WTC11 (cell line): ENCODE results near the gene RRP1. TPM values are rescaled to one million over a fixed set of nuclear protein-coding genes. Genes with fewer than 3 reads are reported as not detected.

Experiments
- ATAC-seq: fragments of 200-7000 bp; cut with Tn5 transposase; 2 replicates; pipeline ENCODE4 v1.10.0; 2021; ENCODE audit warnings: mild to moderate bottlenecking, moderate library complexity
- CTCF ChIA-PET: fragments of 300-600 bp; sonication (Branson Sonifier 250); formaldehyde crosslinking; loops from one replicate; lab custom pipeline; 2021; ENCODE audit warnings: antibody characterized with exemption; lab: Charles Lee
- POLR2A ChIA-PET: fragments of 350-600 bp; sonication (Branson Sonifier 250); formaldehyde crosslinking; loops from one replicate; lab custom pipeline; 2021; ENCODE audit warnings: antibody characterized with exemption; lab: Charles Lee
- DNase-seq: peaks from one replicate; pipeline ENCODE4 v3.0.0; 2021; ENCODE audit warnings: low spot score
- H3K27ac Mint-ChIP-seq: 2 replicates; pipeline ENCODE4 v1.8.0; 2021; ENCODE audit warnings: mixed read lengths
- H3K27me3 Mint-ChIP-seq: 2 replicates; pipeline ENCODE4 v1.8.0; 2021; ENCODE audit warnings: low read depth, mild to moderate bottlenecking, moderate library complexity, mixed read lengths
- H3K36me3 Mint-ChIP-seq: 2 replicates; pipeline ENCODE4 v1.8.0; 2021; ENCODE audit warnings: mixed read lengths
- H3K4me1 Mint-ChIP-seq: 2 replicates; pipeline ENCODE4 v1.8.0; 2022; ENCODE audit warnings: mixed read lengths
- H3K4me3 Mint-ChIP-seq: 2 replicates; pipeline ENCODE4 v1.8.0; 2021; ENCODE audit warnings: mild to moderate bottlenecking, moderate library complexity, mixed read lengths
- H3K9me3 Mint-ChIP-seq: 2 replicates; pipeline ENCODE4 v1.8.0; 2021; ENCODE audit warnings: mixed read lengths
- ATF1 ChIP-seq: sonication (generic); formaldehyde crosslinking; IDR thresholded peaks from 2 replicates; pipeline ENCODE4 v1.8.1; 2023; ENCODE audit warnings: mild to moderate bottlenecking, moderate library complexity, missing genetic modification reagents
- CREM ChIP-seq: sonication (generic); formaldehyde crosslinking; IDR thresholded peaks from 2 replicates; pipeline ENCODE4 v1.8.1; 2022; ENCODE audit warnings: mild to moderate bottlenecking, missing genetic modification reagents, moderate library complexity
- ETV6 ChIP-seq: sonication (generic); formaldehyde crosslinking; IDR thresholded peaks from 2 replicates; pipeline ENCODE4 v1.8.1; 2022; ENCODE audit warnings: mild to moderate bottlenecking, missing genetic modification reagents
- GABPB1 ChIP-seq: sonication (generic); formaldehyde crosslinking; IDR thresholded peaks from 2 replicates; pipeline ENCODE4 v1.8.1; 2023; ENCODE audit warnings: mild to moderate bottlenecking, missing genetic modification reagents
- GRHL2 ChIP-seq: fragments of 250-450 bp; sonication (Bioruptor Pico); IDR thresholded peaks from 2 replicates; pipeline ENCODE4 v1.8.0; 2022; ENCODE audit warnings: mild to moderate bottlenecking, moderate library complexity; ENCODE audit not compliant: insufficient replicate concordance, severe bottlenecking
- GTF2I ChIP-seq: fragments of 250-450 bp; sonication (Bioruptor Pico); conservative IDR thresholded peaks from 2 replicates; pipeline ENCODE4 v1.4.0; 2021; ENCODE audit warnings: mild to moderate bottlenecking
- NFYB ChIP-seq: sonication (generic); formaldehyde crosslinking; conservative IDR thresholded peaks from 2 replicates; pipeline ENCODE4 v1.8.0; 2022; ENCODE audit warnings: low read depth, missing genetic modification reagents
- NR3C1 ChIP-seq: sonication (generic); formaldehyde crosslinking; conservative IDR thresholded peaks from 2 replicates; pipeline ENCODE4 v1.8.1; 2023; ENCODE audit warnings: low read depth, mild to moderate bottlenecking, missing genetic modification reagents
- RELA ChIP-seq: sonication (generic); formaldehyde crosslinking; IDR thresholded peaks from 2 replicates; pipeline ENCODE4 v1.8.1; 2022; ENCODE audit warnings: missing genetic modification reagents, mild to moderate bottlenecking, borderline replicate concordance
- SP1 ChIP-seq: sonication (generic); formaldehyde crosslinking; conservative IDR thresholded peaks from 2 replicates; pipeline ENCODE4 v1.8.1; 2022; ENCODE audit warnings: missing genetic modification reagents
- TEAD4 ChIP-seq: sonication (generic); formaldehyde crosslinking; IDR thresholded peaks from 2 replicates; pipeline ENCODE4 v1.8.0; 2022; ENCODE audit warnings: mild to moderate bottlenecking, missing genetic modification reagents
- ZBTB21 ChIP-seq: sonication (generic); formaldehyde crosslinking; IDR thresholded peaks from 2 replicates; pipeline ENCODE4 v1.8.1; 2023; ENCODE audit warnings: mild to moderate bottlenecking, missing genetic modification reagents, borderline replicate concordance
- ZNF121 ChIP-seq: sonication (generic); formaldehyde crosslinking; IDR thresholded peaks from 2 replicates; pipeline ENCODE4 v1.8.0; 2023; ENCODE audit warnings: missing genetic modification reagents
- ZNF232 ChIP-seq: sonication (generic); formaldehyde crosslinking; IDR thresholded peaks from 2 replicates; pipeline ENCODE4 v1.8.0; 2022; ENCODE audit warnings: mild to moderate bottlenecking, missing genetic modification reagents
- total RNA-seq: library from RNA; stranded (reverse); gene quantifications from 3 replicates; pipeline ENCODE4 v1.2.3, GENCODE V29; 2021
- TF ChIP-seq, protein P1 (sequence below): sonication (generic); formaldehyde crosslinking; IDR thresholded peaks from 2 replicates; pipeline ENCODE4 v1.8.1; 2022; ENCODE audit warnings: low read depth, mild to moderate bottlenecking, moderate library complexity, missing genetic modification reagents, borderline replicate concordance
- TF ChIP-seq, protein P2 (sequence below): sonication (generic); formaldehyde crosslinking; conservative IDR thresholded peaks from 2 replicates; pipeline ENCODE4 v1.8.1; 2022; ENCODE audit warnings: mild to moderate bottlenecking, missing genetic modification reagents
- TF ChIP-seq, protein P3 (sequence below): fragments of 250-450 bp; sonication (Bioruptor Pico); IDR thresholded peaks from 2 replicates; pipeline ENCODE4 v1.9.0; 2021; ENCODE audit warnings: mild to moderate bottlenecking, borderline replicate concordance
- TF ChIP-seq, protein P4 (sequence below): sonication (generic); formaldehyde crosslinking; IDR thresholded peaks from 2 replicates; pipeline ENCODE4 v1.8.1; 2023; ENCODE audit warnings: mild to moderate bottlenecking, missing genetic modification reagents
- TF ChIP-seq, protein P5 (sequence below): sonication (generic); formaldehyde crosslinking; IDR thresholded peaks from 2 replicates; pipeline ENCODE4 v1.8.0; 2023; ENCODE audit warnings: missing genetic modification reagents, mild to moderate bottlenecking, borderline replicate concordance

Gene RRP1
- total RNA-seq, 1 experiment from 2014 or later, result 53.0 TPM

DNA sequence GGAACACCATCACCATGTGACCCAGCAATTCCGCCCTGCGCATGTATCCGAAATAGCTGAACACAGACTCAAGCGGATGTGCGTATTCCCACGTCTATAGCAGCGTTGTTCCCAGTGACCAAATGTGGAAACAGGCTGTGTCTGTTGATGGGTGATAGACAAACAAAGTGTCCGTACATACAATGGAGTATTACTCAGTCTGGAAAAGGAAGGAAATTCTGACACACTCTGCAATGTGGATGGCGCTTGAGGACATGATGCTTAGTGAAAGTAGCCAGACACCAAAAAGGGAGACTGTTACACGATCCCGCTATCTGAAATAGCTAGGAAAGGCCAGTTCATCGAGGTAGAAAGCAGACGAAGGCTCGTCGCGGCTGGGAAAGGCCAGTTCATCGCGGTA lies 44.7 kb upstream of the RRP1 start:
- no peak overlapping the region for H3K27ac Mint-ChIP-seq

DNA sequence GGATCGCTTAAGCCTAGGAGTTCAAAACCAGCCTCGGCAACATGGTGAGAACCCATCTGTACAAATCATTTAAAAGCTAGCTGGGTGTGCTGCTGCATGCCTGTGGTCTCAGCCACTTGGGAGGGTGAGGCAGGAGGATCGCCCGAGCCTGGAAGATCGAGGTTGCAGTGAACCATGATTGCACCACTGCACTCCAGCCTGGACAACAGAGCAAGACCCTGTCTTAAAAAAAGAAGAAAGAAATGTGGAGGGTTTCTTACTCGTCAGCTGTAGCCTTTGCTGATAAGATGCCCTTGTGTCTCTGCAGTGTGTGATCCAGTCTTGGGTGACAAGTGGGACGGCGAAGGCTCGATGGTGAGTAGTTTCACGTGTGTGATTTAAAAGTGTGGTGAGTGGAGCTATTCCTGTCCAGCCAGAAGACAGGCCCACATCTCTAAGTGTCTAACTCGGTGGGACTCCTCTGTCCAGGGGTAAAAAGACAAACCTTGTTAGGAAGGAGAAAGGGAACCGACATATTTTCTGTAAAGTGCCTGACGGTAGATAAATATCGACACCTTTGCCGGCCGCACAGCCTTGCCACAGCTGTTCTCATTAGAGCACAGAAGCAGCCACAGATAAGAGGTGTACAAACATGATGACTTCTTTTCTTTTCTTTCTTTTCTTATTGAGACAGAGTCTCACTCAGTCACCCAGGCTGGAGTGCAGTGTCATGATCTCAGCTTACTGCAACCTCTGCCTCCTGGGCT lies 43.4 kb upstream of the RRP1 start:
- Mint-ChIP-seq H3K4me1 (peaks cover under 1% of the 10 kb centered on the region; the same call in 1 of the 2 replicates), H3K27me3 (no peaks in the 10 kb centered on the region)
- TF ChIP-seq ZNF121 (CRISPR knock-in tag) (0 out of 2 replicates have a peak, but pooled peaks have one; percentile 31), ETV6 (no peak)
- TF ChIP-seq, protein P1, sequence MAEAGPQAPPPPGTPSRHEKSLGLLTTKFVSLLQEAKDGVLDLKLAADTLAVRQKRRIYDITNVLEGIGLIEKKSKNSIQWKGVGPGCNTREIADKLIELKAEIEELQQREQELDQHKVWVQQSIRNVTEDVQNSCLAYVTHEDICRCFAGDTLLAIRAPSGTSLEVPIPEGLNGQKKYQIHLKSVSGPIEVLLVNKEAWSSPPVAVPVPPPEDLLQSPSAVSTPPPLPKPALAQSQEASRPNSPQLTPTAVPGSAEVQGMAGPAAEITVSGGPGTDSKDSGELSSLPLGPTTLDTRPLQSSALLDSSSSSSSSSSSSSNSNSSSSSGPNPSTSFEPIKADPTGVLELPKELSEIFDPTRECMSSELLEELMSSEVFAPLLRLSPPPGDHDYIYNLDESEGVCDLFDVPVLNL (CRISPR knock-in tag), result no peak
- TF ChIP-seq, all 79 proteins: peak for 1
- Mint-ChIP-seq H3K9me3 (no peaks in the 10 kb centered on the region), H3K36me3 (peaks cover 37% of the 10 kb centered on the region), H3K27ac (no peak overlapping the region), H3K4me3 (no peak overlapping the region)
- POLR2A ChIA-PET, result no interaction called here
- no peak for DNase-seq
- CTCF ChIA-PET, result interaction anchor here (1.8 kb wide), 1 partner anchor 17 kb away, joined by 7 read pairs; no protein-coding TSS in a partner anchor
- ATAC-seq, result no peak

More for the DNA sequence above, 44.7 kb upstream of the RRP1 start:
- Mint-ChIP-seq H3K4me1 (peaks cover 11% of the 10 kb centered on the region), H3K9me3 (no peaks in the 10 kb centered on the region), H3K36me3 (peaks cover 31% of the 10 kb centered on the region), H3K4me3 (no peak overlapping the region), H3K27me3 (no peaks in the 10 kb centered on the region)
- ATAC-seq, result no peak
- ChIA-PET CTCF (no interaction called here), POLR2A (no interaction called here)
- TF ChIP-seq RELA (no peak), GRHL2 (CRISPR knock-in tag) (no peak), GABPB1 (CRISPR knock-in tag) (no peak), ZNF232 (no peak), ZBTB21 (no peak), ATF1 (CRISPR knock-in tag) (no peak), TEAD4 (CRISPR knock-in tag) (no peak), NR3C1 (CRISPR knock-in tag) (no peak), GTF2I (CRISPR knock-in tag) (no peak)
- TF ChIP-seq, protein P2, sequence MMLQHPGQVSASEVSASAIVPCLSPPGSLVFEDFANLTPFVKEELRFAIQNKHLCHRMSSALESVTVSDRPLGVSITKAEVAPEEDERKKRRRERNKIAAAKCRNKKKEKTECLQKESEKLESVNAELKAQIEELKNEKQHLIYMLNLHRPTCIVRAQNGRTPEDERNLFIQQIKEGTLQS, result no peak
- no peak for DNase-seq

DNA sequence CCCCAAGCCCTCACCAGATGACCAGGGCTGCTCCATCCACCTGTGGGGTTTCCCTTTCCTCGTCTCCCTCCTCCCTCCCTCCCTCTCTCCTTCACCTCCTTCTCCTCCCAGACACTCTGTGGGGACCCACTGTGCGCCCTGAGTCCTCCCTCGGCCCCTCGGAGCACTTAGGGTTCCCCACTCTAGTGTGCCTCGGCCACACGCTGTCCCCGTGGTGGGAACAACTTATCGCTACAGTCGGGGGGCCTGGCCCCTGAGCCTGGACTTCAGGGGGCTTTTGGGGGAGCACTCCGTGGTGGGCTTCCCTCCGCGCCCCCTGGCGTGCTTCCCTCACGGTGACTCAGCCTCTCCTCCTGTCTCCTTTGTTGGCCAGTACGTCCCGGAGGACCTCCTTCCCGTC lies 40.8 kb upstream of the RRP1 start:
- H3K4me1 Mint-ChIP-seq, result no peaks in the 10 kb centered on the region
- no peaks in the 10 kb centered on the region for H3K9me3 Mint-ChIP-seq
- H3K36me3 Mint-ChIP-seq, result peaks cover 50% of the 10 kb centered on the region
- POLR2A ChIA-PET, result no interaction called here
- DNase-seq, result no peak
- no peaks in the 10 kb centered on the region for H3K27me3 Mint-ChIP-seq
- TF ChIP-seq CREM (CRISPR knock-in tag) (no peak), SP1 (no peak), NFYB (CRISPR knock-in tag) (no peak), ATF1 (CRISPR knock-in tag) (no peak)
- TF ChIP-seq, protein P3, sequence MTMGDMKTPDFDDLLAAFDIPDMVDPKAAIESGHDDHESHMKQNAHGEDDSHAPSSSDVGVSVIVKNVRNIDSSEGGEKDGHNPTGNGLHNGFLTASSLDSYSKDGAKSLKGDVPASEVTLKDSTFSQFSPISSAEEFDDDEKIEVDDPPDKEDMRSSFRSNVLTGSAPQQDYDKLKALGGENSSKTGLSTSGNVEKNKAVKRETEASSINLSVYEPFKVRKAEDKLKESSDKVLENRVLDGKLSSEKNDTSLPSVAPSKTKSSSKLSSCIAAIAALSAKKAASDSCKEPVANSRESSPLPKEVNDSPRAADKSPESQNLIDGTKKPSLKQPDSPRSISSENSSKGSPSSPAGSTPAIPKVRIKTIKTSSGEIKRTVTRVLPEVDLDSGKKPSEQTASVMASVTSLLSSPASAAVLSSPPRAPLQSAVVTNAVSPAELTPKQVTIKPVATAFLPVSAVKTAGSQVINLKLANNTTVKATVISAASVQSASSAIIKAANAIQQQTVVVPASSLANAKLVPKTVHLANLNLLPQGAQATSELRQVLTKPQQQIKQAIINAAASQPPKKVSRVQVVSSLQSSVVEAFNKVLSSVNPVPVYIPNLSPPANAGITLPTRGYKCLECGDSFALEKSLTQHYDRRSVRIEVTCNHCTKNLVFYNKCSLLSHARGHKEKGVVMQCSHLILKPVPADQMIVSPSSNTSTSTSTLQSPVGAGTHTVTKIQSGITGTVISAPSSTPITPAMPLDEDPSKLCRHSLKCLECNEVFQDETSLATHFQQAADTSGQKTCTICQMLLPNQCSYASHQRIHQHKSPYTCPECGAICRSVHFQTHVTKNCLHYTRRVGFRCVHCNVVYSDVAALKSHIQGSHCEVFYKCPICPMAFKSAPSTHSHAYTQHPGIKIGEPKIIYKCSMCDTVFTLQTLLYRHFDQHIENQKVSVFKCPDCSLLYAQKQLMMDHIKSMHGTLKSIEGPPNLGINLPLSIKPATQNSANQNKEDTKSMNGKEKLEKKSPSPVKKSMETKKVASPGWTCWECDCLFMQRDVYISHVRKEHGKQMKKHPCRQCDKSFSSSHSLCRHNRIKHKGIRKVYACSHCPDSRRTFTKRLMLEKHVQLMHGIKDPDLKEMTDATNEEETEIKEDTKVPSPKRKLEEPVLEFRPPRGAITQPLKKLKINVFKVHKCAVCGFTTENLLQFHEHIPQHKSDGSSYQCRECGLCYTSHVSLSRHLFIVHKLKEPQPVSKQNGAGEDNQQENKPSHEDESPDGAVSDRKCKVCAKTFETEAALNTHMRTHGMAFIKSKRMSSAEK (CRISPR knock-in tag), result no peak
- TF ChIP-seq, protein P4, sequence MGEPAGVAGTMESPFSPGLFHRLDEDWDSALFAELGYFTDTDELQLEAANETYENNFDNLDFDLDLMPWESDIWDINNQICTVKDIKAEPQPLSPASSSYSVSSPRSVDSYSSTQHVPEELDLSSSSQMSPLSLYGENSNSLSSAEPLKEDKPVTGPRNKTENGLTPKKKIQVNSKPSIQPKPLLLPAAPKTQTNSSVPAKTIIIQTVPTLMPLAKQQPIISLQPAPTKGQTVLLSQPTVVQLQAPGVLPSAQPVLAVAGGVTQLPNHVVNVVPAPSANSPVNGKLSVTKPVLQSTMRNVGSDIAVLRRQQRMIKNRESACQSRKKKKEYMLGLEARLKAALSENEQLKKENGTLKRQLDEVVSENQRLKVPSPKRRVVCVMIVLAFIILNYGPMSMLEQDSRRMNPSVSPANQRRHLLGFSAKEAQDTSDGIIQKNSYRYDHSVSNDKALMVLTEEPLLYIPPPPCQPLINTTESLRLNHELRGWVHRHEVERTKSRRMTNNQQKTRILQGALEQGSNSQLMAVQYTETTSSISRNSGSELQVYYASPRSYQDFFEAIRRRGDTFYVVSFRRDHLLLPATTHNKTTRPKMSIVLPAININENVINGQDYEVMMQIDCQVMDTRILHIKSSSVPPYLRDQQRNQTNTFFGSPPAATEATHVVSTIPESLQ, result no peak
- TF ChIP-seq, protein P5, sequence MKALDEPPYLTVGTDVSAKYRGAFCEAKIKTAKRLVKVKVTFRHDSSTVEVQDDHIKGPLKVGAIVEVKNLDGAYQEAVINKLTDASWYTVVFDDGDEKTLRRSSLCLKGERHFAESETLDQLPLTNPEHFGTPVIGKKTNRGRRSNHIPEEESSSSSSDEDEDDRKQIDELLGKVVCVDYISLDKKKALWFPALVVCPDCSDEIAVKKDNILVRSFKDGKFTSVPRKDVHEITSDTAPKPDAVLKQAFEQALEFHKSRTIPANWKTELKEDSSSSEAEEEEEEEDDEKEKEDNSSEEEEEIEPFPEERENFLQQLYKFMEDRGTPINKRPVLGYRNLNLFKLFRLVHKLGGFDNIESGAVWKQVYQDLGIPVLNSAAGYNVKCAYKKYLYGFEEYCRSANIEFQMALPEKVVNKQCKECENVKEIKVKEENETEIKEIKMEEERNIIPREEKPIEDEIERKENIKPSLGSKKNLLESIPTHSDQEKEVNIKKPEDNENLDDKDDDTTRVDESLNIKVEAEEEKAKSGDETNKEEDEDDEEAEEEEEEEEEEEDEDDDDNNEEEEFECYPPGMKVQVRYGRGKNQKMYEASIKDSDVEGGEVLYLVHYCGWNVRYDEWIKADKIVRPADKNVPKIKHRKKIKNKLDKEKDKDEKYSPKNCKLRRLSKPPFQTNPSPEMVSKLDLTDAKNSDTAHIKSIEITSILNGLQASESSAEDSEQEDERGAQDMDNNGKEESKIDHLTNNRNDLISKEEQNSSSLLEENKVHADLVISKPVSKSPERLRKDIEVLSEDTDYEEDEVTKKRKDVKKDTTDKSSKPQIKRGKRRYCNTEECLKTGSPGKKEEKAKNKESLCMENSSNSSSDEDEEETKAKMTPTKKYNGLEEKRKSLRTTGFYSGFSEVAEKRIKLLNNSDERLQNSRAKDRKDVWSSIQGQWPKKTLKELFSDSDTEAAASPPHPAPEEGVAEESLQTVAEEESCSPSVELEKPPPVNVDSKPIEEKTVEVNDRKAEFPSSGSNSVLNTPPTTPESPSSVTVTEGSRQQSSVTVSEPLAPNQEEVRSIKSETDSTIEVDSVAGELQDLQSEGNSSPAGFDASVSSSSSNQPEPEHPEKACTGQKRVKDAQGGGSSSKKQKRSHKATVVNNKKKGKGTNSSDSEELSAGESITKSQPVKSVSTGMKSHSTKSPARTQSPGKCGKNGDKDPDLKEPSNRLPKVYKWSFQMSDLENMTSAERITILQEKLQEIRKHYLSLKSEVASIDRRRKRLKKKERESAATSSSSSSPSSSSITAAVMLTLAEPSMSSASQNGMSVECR (CRISPR knock-in tag), result no peak
- TF ChIP-seq, all 79 proteins: peak for 0
- CTCF ChIA-PET, result no interaction called here
- no peak overlapping the region for H3K4me3 Mint-ChIP-seq
- no peak overlapping the region for H3K27ac Mint-ChIP-seq
- no peak for ATAC-seq
